ENCODE results near the gene DNAJC6.

DNA sequence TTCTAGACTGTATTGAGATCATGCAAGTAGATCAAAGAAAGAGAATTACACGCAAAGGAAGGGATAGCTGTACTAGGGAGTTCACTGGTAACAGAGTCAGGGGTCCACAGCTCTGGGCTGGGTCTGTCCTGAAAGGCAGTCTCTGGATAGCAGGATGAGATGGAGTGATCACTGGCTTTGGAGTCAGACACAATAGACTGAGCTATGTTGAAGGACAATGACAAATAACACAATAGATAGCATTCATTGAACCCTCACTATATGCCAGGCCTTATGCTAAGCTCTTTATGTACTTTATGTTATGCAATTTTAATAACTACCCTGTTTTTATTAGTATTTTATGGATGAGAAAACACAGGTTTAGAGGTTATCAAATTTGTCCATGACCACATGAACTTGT is 10.0 kb upstream of the DNAJC6 start:
- TF ChIP-seq, protein P1, sequence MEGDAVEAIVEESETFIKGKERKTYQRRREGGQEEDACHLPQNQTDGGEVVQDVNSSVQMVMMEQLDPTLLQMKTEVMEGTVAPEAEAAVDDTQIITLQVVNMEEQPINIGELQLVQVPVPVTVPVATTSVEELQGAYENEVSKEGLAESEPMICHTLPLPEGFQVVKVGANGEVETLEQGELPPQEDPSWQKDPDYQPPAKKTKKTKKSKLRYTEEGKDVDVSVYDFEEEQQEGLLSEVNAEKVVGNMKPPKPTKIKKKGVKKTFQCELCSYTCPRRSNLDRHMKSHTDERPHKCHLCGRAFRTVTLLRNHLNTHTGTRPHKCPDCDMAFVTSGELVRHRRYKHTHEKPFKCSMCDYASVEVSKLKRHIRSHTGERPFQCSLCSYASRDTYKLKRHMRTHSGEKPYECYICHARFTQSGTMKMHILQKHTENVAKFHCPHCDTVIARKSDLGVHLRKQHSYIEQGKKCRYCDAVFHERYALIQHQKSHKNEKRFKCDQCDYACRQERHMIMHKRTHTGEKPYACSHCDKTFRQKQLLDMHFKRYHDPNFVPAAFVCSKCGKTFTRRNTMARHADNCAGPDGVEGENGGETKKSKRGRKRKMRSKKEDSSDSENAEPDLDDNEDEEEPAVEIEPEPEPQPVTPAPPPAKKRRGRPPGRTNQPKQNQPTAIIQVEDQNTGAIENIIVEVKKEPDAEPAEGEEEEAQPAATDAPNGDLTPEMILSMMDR (IDR thresholded peaks at IDR 0.05; ENCODE audit: insufficient read depth, low read length, poor library complexity, severe bottlenecking) = no peak
- TF ChIP-seq EZH2phosphoT487 (conservative IDR thresholded peaks at IDR 0.05; ENCODE audit: low read length) = no peak
